HG02938 (cell line): ENCODE results near the gene P2RX4.
"Not testable (repeated sequence)": the region's sequence is repeated elsewhere in the genome, so short reads cannot be mapped to it uniquely, and the experiment has no call there.

Experiments used
- ATAC-seq: cut with Tn5 transposase; IDR thresholded peaks from one replicate; pipeline ENCODE4 v1.9.1; 2021; ENCODE audit warnings: mild to moderate bottlenecking, moderate library complexity; ENCODE audit not compliant: unreplicated experiment

P2RX4 gene

GRCh38 chr12:121187501-121187900, 22.4 kb upstream of the P2RX4 start:
- ATAC-seq, result no peak

GRCh38 chr12:121188227-121188626, 21.7 kb upstream of the P2RX4 start:
- ATAC-seq, result no peak

DNA sequence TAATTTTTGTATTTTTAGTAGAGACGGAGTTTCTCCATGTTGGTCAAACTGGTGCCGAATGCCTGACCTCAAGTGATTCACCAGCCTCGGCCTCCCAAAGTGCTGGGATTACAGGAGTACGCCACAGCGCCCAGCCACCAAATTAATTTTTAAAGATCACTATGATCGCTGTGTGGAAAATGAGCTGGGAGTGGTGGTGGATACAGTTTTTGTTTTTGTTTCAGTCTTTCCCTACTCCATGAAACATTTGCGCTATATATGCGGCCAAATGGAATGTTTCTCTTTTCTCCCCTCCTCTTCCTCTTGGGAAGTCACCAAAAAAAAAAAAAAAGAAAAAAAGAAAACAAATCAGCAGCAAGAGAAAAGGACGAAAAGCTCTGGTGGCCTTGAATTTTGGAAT, 20.8 kb upstream of the P2RX4 start:
- no peak for ATAC-seq

DNA sequence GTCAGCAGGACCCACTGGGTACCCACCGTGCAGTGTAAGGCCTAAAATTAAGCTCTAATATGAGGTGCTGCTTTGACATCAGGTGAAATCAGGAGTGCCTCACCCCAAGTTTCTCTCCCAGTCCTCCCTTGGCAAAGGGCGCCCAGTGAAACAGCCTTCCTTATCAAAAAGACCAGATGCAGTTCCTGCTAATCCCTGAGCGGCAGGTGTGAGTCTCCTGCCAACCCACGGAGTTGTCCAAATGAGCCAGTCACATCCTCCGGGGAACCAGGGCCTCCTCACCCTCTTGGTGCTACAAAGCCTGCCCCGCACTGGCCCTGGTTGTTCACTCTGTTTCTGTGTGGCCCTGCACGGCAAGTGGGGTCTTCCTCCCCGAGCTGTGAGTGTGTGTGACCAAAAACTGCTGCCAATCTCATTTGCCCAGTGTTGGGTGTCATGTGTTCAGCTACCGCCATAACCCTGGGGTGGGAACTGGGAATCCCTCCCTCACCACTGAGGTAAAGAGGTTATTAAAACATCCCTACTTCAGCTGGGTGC, 20.2 kb upstream of the P2RX4 start:
- ATAC-seq, result no peak

DNA sequence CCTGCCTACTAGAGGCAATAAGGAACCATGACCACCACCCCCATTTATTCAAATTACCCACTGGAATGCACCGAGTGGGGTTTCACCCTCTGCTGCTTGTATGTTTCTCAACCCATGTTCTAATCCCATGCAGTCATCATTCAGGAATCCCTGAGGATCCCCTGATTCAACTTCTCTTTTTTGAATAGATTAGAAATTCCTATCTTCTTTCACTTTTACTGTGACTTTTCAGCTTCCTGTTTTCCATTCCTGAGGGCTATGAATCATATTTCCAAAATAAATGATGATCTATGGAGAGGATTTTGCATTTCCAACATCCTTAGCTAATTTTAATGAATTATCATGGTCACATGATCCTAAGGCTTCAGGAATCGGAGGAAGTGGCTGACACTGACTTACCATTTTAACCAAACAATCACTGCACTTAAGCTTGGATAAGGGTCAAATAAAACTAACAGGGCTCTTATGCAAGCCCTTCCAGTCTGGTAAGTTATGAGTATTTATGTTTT, 19.4 kb upstream of the P2RX4 start:
- no peak for ATAC-seq

DNA sequence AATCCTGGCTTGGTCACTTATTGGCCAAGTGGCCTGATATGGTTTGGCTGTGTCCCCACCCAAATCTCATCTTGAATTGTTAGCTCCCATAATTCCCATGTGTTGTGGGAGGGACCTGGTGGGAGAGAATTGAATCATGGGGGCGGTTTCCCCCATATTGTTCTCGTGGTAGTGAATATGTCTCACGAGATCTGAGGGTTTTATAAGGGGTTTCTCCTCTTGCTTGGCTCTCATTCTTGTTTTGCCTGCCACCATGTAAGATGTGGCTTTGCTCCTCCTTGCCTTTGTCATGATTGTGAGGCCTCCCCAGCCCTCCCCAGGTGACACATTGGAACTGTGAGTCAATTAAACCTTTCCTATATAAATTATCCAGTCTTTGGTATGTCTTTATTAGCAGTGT, 18.8 kb upstream of the P2RX4 start:
- no peak for ATAC-seq

DNA sequence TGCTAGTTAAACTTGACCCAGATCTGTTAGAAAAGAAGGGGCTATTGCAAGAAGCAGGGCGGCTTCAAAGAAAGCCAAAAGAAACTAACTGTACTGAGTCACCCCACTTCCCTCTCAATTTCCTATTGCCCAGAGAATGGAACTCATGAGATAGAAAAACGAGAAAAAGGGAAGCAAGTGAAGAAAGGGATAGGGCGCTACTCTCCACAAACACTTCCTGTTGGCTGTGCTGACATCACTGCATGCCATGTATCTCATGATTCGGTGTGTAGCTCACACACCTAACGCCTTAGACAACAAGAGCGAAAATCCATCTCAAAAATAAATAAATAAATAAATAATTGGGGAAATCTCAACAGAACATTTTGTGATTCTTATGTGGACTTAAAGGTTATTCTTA, 13.0 kb upstream of the P2RX4 start:
- ATAC-seq, result no peak

DNA sequence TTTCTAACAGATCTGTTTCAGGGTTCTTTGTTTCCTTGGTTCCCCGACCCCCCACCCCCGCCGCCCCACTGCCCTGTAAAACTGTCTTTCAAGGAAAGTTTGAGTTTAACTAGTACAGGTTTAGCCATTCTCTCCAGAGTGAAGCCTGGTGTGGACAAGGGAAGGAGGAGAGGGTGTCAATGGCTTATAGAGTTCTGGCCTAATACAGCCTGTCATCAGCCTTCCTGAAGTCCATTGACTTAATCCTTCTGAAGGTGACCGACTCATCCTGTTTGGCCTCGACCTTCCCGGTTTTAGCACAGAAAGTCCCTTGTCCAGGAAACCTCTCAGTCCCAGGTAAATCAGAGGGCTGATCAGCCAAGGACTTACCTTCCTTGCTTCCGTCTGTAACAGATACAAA, 11.0 kb upstream of the P2RX4 start:
- ATAC-seq, result no peak

GRCh38 chr12:121201140-121201539, 8.8 kb upstream of the P2RX4 start:
- not testable (repeated sequence) for ATAC-seq

GRCh38 chr12:121202407-121203355, 7.2 kb upstream of the P2RX4 start:
- ATAC-seq, result no peak

DNA sequence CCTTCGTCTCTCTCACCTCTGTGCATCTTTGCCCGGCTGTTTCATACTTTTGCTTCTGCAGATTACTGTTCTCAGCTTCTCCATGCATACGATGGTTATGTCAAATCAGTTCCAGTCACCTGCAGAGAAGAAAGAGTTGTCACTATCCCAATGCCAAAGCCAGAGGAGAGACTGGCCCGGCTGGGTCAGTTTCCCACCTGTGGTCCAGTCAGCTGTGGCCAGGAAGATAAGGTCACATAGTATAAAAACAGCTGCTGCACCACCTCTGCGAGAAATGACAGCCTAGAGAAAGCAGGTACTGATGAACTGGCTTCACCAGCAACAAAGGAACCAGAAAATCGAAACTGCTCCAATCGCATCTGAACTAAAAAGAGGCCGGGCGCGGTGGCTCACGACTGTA, 6.4 kb upstream of the P2RX4 start:
- ATAC-seq, result no peak

- no peak for ATAC-seq
Observed at GRCh38 chr12:121205491-121205890, 4.4 kb upstream of the P2RX4 start.

GRCh38 chr12:121208571-121208970, 1.4 kb upstream of the P2RX4 start:
- not testable (repeated sequence) for ATAC-seq

- no peak for ATAC-seq
Observed at GRCh38 chr12:121209221-121209620, 708 bp upstream of the P2RX4 start.

DNA sequence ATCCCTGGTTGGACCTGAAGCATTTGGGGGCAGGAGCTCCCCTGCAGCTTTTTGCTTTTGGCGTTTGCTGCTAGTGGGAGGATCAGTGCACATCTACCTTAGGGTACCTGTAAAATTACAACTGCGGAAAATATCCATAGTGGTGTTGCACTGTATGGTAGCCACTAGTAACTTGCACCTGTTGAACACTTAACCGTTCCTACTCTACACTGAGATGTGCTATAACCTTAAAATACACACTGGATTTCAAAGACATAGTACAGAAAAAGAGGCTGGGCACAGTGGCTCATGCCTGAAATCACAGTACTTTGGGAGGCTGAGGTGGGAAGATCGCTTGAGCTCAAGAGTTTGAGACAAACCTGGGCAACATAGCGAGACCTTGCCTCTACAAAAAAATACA, 2.9 kb downstream of the P2RX4 start:
- no peak for ATAC-seq

DNA sequence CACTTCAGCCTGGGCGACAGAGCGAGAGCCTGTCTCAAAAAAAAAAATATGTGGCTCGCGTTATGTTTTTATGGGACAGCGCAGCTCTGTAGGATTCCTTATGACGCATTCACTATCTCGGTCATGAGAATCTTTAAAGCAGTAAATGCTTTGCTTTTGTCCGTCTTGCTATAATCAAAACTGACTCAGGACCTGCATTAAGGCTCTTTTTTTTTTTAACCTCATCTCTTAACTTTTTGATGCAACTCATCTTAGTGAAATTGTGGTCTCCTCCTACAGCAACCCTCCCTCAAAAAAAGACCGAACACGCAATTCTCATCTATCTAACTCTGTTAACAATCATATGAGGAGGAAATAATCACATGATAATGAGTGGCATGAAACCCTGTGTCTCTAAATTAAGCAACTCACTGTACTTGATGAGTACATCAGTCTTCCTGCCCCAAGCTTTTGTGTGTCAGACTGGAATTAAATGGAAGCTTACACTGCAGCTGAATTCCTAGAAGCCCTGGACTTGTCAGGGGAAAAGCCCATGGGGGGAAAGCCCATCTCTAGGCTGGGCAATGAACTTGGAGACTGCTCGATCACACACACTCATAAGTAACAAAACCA, 4.3 kb downstream of the P2RX4 start:
- ATAC-seq, result no peak

DNA sequence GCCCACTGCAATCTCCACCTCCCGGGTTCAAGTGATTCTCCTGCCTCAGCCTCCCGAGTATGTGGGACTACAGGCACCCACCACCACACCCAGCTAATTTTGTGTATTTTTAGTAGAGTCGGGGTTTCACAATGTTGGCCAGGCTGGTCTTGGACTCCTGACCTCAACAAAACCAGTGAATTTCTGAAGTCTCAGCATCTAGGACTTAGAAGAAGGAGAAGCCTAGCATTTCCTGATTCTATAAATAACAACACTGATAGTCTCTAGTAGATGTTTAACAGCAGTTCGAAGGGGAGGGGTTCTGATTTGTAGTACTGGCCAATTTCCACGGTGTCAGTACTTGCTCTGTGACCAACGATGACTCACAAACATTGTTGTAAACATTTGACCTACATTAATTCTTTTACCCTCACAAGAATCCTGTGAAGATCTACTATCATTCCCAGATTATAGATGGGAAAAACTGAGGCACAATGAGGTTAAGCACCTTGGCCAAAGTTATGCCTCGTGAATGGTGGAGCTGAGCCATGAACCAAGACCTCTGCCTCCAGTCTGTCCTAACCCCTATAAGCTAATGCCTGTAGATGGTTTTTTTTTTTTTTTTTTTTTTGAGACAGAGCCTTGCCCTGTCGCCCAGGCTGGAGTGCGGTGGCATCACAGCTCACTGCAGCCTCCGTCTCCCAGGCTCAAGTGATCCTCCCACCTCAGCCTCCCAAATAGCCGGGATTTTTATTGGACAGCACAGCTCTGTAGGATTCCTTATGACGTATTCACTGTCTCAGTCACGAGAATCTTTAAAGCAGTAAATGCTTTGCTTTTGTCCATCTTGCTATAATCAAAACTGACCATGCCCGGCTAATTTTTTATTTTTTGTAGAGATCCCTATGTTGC, 5.2 kb downstream of the P2RX4 start:
- ATAC-seq, result no peak

DNA sequence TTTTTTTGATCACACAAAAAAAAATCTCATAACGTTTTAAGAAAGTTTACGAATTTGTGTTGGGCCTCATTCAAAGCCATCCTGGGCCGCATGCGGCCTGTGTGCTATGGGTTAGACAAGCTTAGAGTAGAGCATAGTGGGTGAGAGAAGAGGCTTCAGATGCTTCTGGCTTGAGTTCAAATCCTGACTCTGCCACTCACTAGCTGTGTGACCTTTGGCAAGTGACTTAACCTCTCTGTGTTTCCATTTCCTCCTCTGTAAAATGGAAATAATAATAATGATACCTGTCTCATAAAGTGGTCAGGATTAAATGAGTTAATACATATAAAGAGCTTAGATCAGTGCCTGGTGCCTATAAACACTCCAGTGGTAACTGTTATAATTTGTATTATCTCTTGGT, 6.2 kb downstream of the P2RX4 start:
- ATAC-seq, result no peak

DNA sequence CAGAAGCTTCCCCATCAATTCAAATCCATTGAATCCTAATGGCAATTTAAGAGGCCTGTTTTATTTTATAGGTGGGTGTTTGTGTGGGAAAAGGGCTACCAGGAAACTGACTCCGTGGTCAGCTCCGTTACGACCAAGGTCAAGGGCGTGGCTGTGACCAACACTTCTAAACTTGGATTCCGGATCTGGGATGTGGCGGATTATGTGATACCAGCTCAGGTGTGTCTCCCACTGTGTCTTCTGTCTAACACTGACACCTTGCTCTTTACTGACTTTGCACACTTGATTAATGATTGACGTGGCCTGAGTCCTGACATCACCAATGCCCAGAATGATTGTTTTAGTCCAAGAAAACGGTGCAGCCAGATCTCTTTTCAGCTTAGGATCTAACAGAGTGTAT, 7.1 kb downstream of the P2RX4 start:
- ATAC-seq, result no peak

GRCh38 chr12:121217761-121218160, 7.8 kb downstream of the P2RX4 start:
- no peak for ATAC-seq
